Measurements from ENCODE around the gene PLEKHA4.
"Not testable (repeated sequence)": the region's sequence is repeated elsewhere in the genome, so short reads cannot be mapped to it uniquely, and the experiment has no call there.

The PLEKHA4 gene

DNA sequence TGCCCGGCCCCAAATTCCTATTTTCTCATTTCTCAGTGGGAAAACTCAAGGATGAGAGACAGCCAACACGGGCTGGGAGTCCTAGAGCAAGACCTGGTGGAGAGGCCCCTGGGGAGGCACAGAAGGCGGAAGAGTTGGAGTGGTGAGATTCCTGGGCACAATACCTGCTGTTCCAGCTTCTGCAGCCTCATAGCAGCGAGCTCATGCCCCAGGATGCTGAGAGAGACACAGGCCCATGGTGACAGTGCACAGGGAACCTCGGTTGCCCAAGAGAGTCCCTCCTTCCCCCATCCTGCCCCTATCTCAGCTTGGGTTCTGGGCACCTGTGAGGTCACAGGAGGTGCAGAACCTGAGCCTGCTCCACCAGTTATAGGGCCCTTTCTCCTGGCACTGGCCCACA is 28.8 kb upstream of the PLEKHA4 start:
- TF ChIP-seq, protein P1, sequence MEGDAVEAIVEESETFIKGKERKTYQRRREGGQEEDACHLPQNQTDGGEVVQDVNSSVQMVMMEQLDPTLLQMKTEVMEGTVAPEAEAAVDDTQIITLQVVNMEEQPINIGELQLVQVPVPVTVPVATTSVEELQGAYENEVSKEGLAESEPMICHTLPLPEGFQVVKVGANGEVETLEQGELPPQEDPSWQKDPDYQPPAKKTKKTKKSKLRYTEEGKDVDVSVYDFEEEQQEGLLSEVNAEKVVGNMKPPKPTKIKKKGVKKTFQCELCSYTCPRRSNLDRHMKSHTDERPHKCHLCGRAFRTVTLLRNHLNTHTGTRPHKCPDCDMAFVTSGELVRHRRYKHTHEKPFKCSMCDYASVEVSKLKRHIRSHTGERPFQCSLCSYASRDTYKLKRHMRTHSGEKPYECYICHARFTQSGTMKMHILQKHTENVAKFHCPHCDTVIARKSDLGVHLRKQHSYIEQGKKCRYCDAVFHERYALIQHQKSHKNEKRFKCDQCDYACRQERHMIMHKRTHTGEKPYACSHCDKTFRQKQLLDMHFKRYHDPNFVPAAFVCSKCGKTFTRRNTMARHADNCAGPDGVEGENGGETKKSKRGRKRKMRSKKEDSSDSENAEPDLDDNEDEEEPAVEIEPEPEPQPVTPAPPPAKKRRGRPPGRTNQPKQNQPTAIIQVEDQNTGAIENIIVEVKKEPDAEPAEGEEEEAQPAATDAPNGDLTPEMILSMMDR (conservative IDR thresholded peaks at IDR 0.05; ENCODE audit: low read length) = no peak
- H3K4me3 ChIP-seq (ENCODE audit: low read length) = no peak overlapping the region
- no peak for DNase-seq (ENCODE audit: low read depth)

DNA sequence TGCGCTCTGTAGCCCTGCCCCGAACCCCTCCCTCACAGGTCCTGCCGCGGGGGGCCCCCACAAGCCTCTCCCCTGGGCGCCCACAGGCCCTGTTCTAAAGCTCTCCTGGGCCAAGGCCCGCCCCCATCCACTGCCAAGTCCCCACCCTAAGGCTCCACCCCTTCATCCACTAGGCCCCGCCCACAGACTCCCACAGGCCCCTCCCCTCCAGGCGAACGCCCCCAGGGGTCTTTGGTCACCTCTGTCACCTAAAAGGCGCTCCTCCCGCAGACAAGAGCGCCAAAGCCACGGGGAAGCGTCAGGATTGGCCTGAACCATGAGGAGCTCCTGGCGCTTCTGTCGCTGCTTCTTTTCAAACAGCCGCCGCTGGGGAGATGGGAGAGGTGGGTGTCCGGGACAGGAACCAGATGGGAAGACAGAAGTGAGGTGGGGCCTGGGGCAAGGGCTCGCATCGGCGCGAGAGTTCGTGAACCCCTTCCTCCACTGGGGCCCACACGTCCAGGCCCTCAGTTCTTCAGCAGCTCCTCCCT is 27.8 kb upstream of the PLEKHA4 start:
- H3K4me3 ChIP-seq (ENCODE audit: low read length) = peak overlapping the region; percentile 39
- DNase-seq (ENCODE audit: low read depth) = peak; percentile 33

DNA sequence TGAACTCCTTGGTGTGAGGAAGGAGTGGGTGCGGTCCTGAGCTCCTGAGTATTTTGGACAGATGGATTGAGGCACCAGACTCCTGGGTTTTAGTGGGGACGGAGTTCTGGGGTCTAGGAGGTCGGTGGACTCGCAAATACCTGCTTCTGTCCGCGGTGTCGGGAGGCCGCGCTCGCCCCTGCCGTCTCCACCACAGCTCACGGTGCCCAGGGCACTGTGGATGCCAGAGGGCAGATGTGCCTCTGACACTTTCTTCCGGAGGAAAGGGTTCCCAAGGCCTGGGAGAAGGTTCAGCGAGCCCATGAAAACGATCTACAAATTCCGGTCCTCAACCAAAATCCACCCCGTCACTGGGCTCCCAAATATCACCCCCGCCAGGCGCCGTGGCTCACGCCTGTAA is 26.8 kb upstream of the PLEKHA4 start:
- TF ChIP-seq, protein P1 (conservative IDR thresholded peaks at IDR 0.05; ENCODE audit: low read length) = no peak
- H3K4me3 ChIP-seq (ENCODE audit: low read length) = no peak overlapping the region
- no peak for DNase-seq (ENCODE audit: low read depth)

More for the DNA sequence above, 27.8 kb upstream of the PLEKHA4 start:
- TF ChIP-seq, protein P1 (conservative IDR thresholded peaks at IDR 0.05; ENCODE audit: low read length) = no peak

DNA sequence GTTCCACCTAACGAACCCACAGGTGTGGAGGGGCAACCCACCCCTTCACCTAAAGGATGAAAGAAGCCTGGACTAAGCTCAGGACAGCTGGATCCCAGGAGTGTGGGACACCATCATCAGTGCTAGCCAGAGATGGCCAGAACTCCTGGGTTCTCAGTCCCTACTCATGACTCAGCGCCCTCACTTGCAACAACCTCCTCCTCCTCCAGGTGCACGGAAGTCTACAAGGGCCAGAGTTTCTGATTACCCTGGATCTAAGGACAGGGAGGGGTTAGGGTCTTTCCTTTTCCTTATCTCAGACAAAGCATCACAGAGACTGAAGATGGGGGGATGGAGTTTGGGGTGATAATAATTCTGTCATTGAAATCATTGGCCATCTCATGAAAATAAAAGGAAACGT is 22.1 kb upstream of the PLEKHA4 start:
- no peak overlapping the region for H3K4me3 ChIP-seq (ENCODE audit: low read length)
- TF ChIP-seq, protein P1 (conservative IDR thresholded peaks at IDR 0.05; ENCODE audit: low read length) = no peak
- DNase-seq (ENCODE audit: low read depth) = no peak

DNA sequence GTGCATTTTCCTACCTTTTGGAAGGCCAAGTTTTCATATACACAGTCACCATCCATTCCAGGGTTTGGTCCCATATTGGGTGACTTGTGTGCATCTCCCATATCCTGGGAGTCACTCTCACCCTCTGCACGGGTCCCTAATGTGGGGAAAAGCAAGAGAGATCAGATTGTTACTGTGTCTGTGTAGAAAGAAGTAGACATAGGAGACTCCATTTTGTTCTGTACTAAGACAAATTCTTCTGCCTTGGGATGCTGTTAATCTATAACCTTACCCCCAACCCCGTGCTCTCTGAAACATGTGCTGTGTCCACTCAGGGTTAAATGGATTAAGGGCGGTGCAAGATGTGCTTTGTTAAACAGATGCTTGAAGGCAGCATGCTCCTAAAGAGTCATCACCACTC is 21.1 kb upstream of the PLEKHA4 start:
- not testable (repeated sequence) for H3K4me3 ChIP-seq (ENCODE audit: low read length); DNase-seq (ENCODE audit: low read depth)

DNA sequence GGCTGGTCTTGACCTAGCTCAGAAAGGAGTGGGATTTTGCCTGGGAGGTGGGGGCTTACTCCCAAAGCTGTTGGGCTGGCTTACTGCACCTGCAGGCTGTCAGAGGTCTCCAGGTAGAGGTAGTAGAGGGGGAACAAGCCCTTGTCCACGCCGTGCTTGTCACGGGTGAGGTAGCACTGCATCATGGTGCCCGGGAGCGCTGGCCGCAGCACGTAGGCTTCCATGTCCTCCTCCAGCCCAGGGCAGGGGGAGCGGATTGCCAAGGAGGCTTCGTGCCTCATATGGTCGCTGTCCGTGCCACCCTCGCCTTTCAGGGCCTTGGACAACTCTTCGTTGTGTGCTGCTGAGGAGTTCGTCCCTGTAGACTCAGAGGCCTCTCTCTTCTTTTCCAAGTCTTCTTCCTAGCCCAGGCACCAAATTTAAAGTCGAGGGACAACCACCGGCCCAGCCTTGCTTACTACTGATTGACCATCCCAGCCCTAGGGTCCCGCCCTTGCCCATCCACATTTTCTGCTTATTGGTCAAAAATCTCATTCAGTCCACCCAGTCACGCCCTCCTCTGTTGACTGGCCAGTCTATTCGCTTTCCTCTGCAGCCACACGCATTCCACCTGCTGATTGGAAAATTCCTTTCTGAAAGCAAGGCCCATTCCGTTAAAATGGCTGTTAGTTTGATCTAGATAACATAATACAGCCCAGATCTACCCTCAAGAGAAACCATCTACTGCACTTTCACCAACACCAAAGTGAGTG is 19.6 kb upstream of the PLEKHA4 start:
- DNase-seq (ENCODE audit: low read depth) = no peak
- TF ChIP-seq, protein P1 (conservative IDR thresholded peaks at IDR 0.05; ENCODE audit: low read length) = no peak
- no peak overlapping the region for H3K4me3 ChIP-seq (ENCODE audit: low read length)

DNA sequence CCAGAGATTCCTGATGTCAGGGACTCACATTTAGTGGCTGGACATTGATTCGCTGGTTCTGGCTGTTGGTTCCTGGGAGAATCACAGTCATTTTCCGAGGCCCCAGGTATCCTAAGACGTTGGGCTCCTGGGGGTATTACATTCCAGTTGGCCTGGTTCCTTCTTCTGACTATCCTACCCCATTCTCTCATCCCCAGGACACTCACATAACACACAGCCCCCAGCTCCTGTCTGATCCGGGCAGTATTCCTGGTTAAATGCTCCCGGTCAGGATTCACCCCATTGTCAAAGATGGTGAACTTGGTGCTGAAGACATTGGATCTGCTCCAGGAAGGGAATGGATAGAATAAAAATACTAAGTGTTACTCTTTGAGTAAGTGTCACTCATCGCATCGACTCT is 15.3 kb upstream of the PLEKHA4 start:
- H3K4me3 ChIP-seq (ENCODE audit: low read length) = no peak overlapping the region
- TF ChIP-seq, protein P1 (conservative IDR thresholded peaks at IDR 0.05; ENCODE audit: low read length) = no peak
- DNase-seq (ENCODE audit: low read depth) = no peak

Measured in AG10803 (cell line).